Lung microvascular endothelial cell (primary cell): Measurements from ENCODE around the gene PKIB. TPM values are rescaled to one million over a fixed set of nuclear protein-coding genes. Genes with fewer than 3 reads are reported as not detected.
A peak's percentile ranks its signal among the peaks of the same experiment; 100 is the strongest.

Source experiments
- DNase-seq, 2 donors: peaks; one replicate each; pipeline versions ENCODE4 v3.0.0 to v3.0.0-alpha.2; 2010; ENCODE audit warnings: low read depth in 2 of 2
- total RNA-seq: library from RNA; depleted of rRNA; stranded (reverse); fragments of >200 nt; gene quantifications from 2 replicates; pipeline ENCODE4 v1.2.1, GENCODE V29; 2014

Gene PKIB
- total RNA-seq, 1 donor from 2014 or later = 0.20 TPM

GRCh38 chr6:122709922-122710512 is 99.8 kb downstream of the PKIB start:
- no peak for DNase-seq

GRCh38 chr6:122710908-122711635 is 100.9 kb downstream of the PKIB start:
- no peak for DNase-seq

GRCh38 chr6:122712093-122712447 is 101.9 kb downstream of the PKIB start:
- DNase-seq = no peak

GRCh38 chr6:122712448-122713137 is 102.4 kb downstream of the PKIB start:
- DNase-seq = peak in 1 of 2 donors; percentile 14

- peak in 1 of 2 donors; percentile 9 for DNase-seq
Measured at GRCh38 chr6:122713138-122713537, 102.9 kb downstream of the PKIB start.

GRCh38 chr6:122714059-122714458 is 103.9 kb downstream of the PKIB start:
- no peak for DNase-seq

- DNase-seq = no peak
Measured at GRCh38 chr6:122715725-122716124, 105.5 kb downstream of the PKIB start.

- DNase-seq = peak in 1 of 2 donors; percentile 31
Measured at GRCh38 chr6:122717350-122717749, 107.1 kb downstream of the PKIB start.

GRCh38 chr6:122718616-122719015 is 108.4 kb downstream of the PKIB start:
- no peak for DNase-seq

- DNase-seq = no peak
Measured at GRCh38 chr6:122719176-122719575, 109.0 kb downstream of the PKIB start.

- peak in 1 of 2 donors; percentile 32 for DNase-seq
Measured at GRCh38 chr6:122722746-122723145, 112.5 kb downstream of the PKIB start.

GRCh38 chr6:122726649-122727048 is 116.4 kb downstream of the PKIB start:
- DNase-seq = peak; percentile 17 to 31

GRCh38 chr6:122727244-122727643 is 117.0 kb downstream of the PKIB start:
- DNase-seq = no peak

- no peak for DNase-seq
Measured at GRCh38 chr6:122730334-122730733, 120.1 kb downstream of the PKIB start.

- peak; percentile 41 to 56 for DNase-seq
Measured at GRCh38 chr6:122730775-122731386, 120.7 kb downstream of the PKIB start.

- no peak for DNase-seq
Measured at GRCh38 chr6:122733259-122733658, 123.1 kb downstream of the PKIB start.

GRCh38 chr6:122734529-122735395 is 124.6 kb downstream of the PKIB start:
- DNase-seq = no peak

- DNase-seq = no peak
Measured at GRCh38 chr6:122735582-122735981, 125.4 kb downstream of the PKIB start.

GRCh38 chr6:122736163-122736562 is 126.0 kb downstream of the PKIB start:
- no peak for DNase-seq

- no peak for DNase-seq
Measured at GRCh38 chr6:122736616-122737015, 126.4 kb downstream of the PKIB start.

GRCh38 chr6:122740091-122740490 is 129.9 kb downstream of the PKIB start:
- no peak for DNase-seq
